Stimulated activated CD8-positive, alpha-beta memory T cell treated with anti-CD3 and anti-CD28 coated beads, Interleukin-4, amount 100 ng/mL, for 48 hours (primary cell): ENCODE results near the gene STK4.

Experiments used
- DNase-seq: peaks from one replicate; pipeline ENCODE4 v3.0.0-alpha.2; 2020

STK4 gene

GRCh38 chr20:45091366-45091765 lies 125.1 kb downstream of the STK4 start:
- DNase-seq, result no peak

- DNase-seq, result no peak
Measured at GRCh38 chr20:45092898-45093297, 126.6 kb downstream of the STK4 start.

GRCh38 chr20:45094201-45094600 lies 127.9 kb downstream of the STK4 start:
- DNase-seq, result peak; percentile 0

- no peak for DNase-seq
Measured at GRCh38 chr20:45094864-45095574, 128.7 kb downstream of the STK4 start.

- DNase-seq, result peak; percentile 70
Measured at GRCh38 chr20:45095805-45096238, 129.5 kb downstream of the STK4 start.

- no peak for DNase-seq
Measured at GRCh38 chr20:45096781-45097180, 130.5 kb downstream of the STK4 start.

GRCh38 chr20:45097485-45098102 lies 131.3 kb downstream of the STK4 start:
- DNase-seq, result peak; percentile 63

- peak; percentile 36 for DNase-seq
Measured at GRCh38 chr20:45098103-45098773, 131.9 kb downstream of the STK4 start.

- no peak for DNase-seq
Measured at GRCh38 chr20:45100563-45101245, 134.4 kb downstream of the STK4 start, which contains the start of gene KCNS1. Gene KCNS1 (minus strand): TSS chr20:45101127. CDS start chr20:45099236, 1,891 bp downstream.

- no peak for DNase-seq
Measured at GRCh38 chr20:45101333-45101850, 135.1 kb downstream of the STK4 start.

GRCh38 chr20:45103072-45103471 lies 136.8 kb downstream of the STK4 start:
- DNase-seq, result no peak

- no peak for DNase-seq
Measured at GRCh38 chr20:45104786-45105185, 138.5 kb downstream of the STK4 start.

GRCh38 chr20:45105317-45105716 lies 139.0 kb downstream of the STK4 start:
- no peak for DNase-seq

GRCh38 chr20:45109634-45110033 lies 143.3 kb downstream of the STK4 start:
- DNase-seq, result no peak

GRCh38 chr20:45110301-45110700 lies 144.0 kb downstream of the STK4 start:
- no peak for DNase-seq

- DNase-seq, result no peak
Measured at GRCh38 chr20:45111285-45111684, 145.0 kb downstream of the STK4 start.

GRCh38 chr20:45111799-45112471 lies 145.6 kb downstream of the STK4 start:
- DNase-seq, result peak; percentile 37

GRCh38 chr20:45112754-45113153 lies 146.4 kb downstream of the STK4 start:
- DNase-seq, result no peak

GRCh38 chr20:45113865-45114264 lies 147.6 kb downstream of the STK4 start:
- no peak for DNase-seq

- DNase-seq, result peak; percentile 52
Measured at GRCh38 chr20:45114465-45115385, 148.4 kb downstream of the STK4 start, which contains the start of gene WFDC5. Gene WFDC5 (minus strand): TSS chr20:45115174. CDS start chr20:45115083, 91 bp downstream.

- DNase-seq, result no peak
Measured at GRCh38 chr20:45115386-45115774, 149.1 kb downstream of the STK4 start.
